SU-DHL-6 (cell line): ENCODE data around the gene GPR35.

Experiments used
- H2AFZ ChIP-seq: fragments of 200-600 bp; sonication (generic); 2 replicates; pipeline ENCODE4 v1.6.1; 2014; ENCODE audit warnings: low read depth, mild to moderate bottlenecking, moderate library complexity, mixed read lengths, antibody characterized with exemption, low read length; ENCODE audit not compliant: severe bottlenecking
- H3F3A ChIP-seq: fragments of 200-600 bp; shearing (Covaris generic); 2 replicates; pipeline ENCODE4 v1.6.0; 2016; ENCODE audit warnings: antibody characterized with exemption, mild to moderate bottlenecking; ENCODE audit not compliant: insufficient read depth
- H3K27ac ChIP-seq: fragments of 200-600 bp; sonication (generic); 2 replicates; pipeline ENCODE4 v1.5.1; 2016; ENCODE audit warnings: low read depth, mild to moderate bottlenecking, low read length, moderate library complexity, mixed read lengths
- H3K27me3 ChIP-seq: fragments of 200-600 bp; sonication (generic), shearing (Covaris generic); 2 replicates; pipeline ENCODE4 v1.6.0; 2014; ENCODE audit warnings: mild to moderate bottlenecking, low read length
- H3K36me3 ChIP-seq: fragments of 200-600 bp; sonication (generic); 2 replicates; pipeline ENCODE4 v1.6.1; 2014; ENCODE audit warnings: mild to moderate bottlenecking, low read length, mixed read lengths
- H3K4me2 ChIP-seq: fragments of 300-600, 200-600 bp; shearing (Covaris generic), sonication (generic); 2 replicates; pipeline ENCODE4 v1.6.0; 2014; ENCODE audit warnings: low read length, low read depth, mild to moderate bottlenecking; ENCODE audit not compliant: poor library complexity, severe bottlenecking
- H3K4me3 ChIP-seq: fragments of 200-600 bp; sonication (generic); 2 replicates; pipeline ENCODE4 v1.5.1; 2014; ENCODE audit warnings: antibody characterized with exemption, low read length, mild to moderate bottlenecking, mixed read lengths; ENCODE audit not compliant: insufficient read depth, poor library complexity, severe bottlenecking
- H3K79me2 ChIP-seq: fragments of 200-600 bp; sonication (generic); 2 replicates; pipeline ENCODE4 v1.6.1; 2014; ENCODE audit warnings: mild to moderate bottlenecking, low read length, moderate library complexity; ENCODE audit not compliant: insufficient read depth
- H3K9ac ChIP-seq: fragments of 200-600 bp; sonication (generic); 2 replicates; pipeline ENCODE4 v1.7.0; 2014; ENCODE audit warnings: mild to moderate bottlenecking, low read length
- H3K9me2 ChIP-seq: fragments of 200-600 bp; sonication (generic); replicated peaks from 2 replicates; pipeline ENCODE4 v1.6.1; 2014; ENCODE audit warnings: low read length; ENCODE audit not compliant: insufficient read depth
- H3K9me3 ChIP-seq: fragments of 200-600 bp; sonication (generic); 2 replicates; pipeline ENCODE4 v1.6.1; 2014; ENCODE audit warnings: low read length, mixed read lengths; ENCODE audit not compliant: insufficient read depth
- H4K20me1 ChIP-seq: fragments of 200-600 bp; sonication (generic); 2 replicates; pipeline ENCODE4 v1.6.1; 2014; ENCODE audit warnings: low read depth, mild to moderate bottlenecking, antibody characterized with exemption, low read length, moderate library complexity, mixed read lengths
- EZH2phosphoT487 ChIP-seq: fragments of 200-600 bp; sonication (generic), shearing (Covaris generic); conservative IDR thresholded peaks from 2 replicates; pipeline ENCODE4 v1.6.1; 2018; ENCODE audit warnings: mild to moderate bottlenecking, antibody characterized with exemption, low read length, moderate library complexity, mixed read lengths
- TF ChIP-seq, protein P1 (sequence below): fragments of 200-600 bp; sonication (generic); IDR thresholded peaks from one replicate; pipeline ENCODE4 v1.5.1; 2017; ENCODE audit warnings: antibody characterized with exemption, mild to moderate bottlenecking, low read length, moderate library complexity; ENCODE audit not compliant: insufficient read depth, poor library complexity, severe bottlenecking

GPR35 gene

DNA sequence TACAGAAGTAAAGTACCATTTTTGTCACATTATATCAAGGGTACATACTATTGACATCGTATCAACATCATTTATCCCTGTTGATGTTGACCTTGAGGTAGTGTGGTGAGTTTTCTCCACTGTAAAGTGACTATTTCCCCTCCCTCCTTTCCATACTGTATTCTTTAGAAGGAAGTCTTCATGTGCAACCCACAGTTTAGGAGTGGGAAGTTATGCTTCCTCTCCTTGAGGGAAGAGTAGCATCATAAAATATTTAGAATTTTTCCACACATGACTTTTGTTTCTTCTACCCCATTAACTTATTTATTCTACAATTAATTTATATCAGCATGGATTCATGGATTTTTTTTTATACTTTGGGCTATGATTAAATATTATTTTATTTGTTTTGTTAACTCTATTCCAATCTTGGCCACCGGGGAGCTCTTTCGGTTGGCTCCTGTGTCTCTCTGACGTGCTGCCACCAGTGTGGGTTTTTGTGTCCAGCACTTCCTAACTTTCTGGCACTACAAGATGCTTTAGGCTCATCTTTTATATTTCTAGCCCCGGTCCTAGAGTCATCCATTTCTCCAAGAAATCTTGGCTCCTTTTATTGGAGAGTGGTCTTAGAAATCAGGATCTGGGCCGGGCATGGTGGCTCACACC lies 38.4 kb downstream of the GPR35 start:
- no peaks in the 10 kb centered on the region for H3K79me2 ChIP-seq
- H4K20me1 ChIP-seq, result no peaks in the 10 kb centered on the region
- H3K9ac ChIP-seq, result no peak overlapping the region
- no peaks in the 10 kb centered on the region for H3K9me3 ChIP-seq
- H2AFZ ChIP-seq, result no peak overlapping the region
- H3K27me3 ChIP-seq, result no peaks in the 10 kb centered on the region
- H3F3A ChIP-seq, result no peaks in the 10 kb centered on the region
- H3K9me2 ChIP-seq, result no peaks in the 10 kb centered on the region
- H3K4me3 ChIP-seq, result no peak overlapping the region
- no peak for TF ChIP-seq EZH2phosphoT487
- TF ChIP-seq, protein P1, sequence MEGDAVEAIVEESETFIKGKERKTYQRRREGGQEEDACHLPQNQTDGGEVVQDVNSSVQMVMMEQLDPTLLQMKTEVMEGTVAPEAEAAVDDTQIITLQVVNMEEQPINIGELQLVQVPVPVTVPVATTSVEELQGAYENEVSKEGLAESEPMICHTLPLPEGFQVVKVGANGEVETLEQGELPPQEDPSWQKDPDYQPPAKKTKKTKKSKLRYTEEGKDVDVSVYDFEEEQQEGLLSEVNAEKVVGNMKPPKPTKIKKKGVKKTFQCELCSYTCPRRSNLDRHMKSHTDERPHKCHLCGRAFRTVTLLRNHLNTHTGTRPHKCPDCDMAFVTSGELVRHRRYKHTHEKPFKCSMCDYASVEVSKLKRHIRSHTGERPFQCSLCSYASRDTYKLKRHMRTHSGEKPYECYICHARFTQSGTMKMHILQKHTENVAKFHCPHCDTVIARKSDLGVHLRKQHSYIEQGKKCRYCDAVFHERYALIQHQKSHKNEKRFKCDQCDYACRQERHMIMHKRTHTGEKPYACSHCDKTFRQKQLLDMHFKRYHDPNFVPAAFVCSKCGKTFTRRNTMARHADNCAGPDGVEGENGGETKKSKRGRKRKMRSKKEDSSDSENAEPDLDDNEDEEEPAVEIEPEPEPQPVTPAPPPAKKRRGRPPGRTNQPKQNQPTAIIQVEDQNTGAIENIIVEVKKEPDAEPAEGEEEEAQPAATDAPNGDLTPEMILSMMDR, result peak; percentile 14
- H3K4me2 ChIP-seq, result no peak overlapping the region
- no peak overlapping the region for H3K27ac ChIP-seq
- no peaks in the 10 kb centered on the region for H3K36me3 ChIP-seq

DNA sequence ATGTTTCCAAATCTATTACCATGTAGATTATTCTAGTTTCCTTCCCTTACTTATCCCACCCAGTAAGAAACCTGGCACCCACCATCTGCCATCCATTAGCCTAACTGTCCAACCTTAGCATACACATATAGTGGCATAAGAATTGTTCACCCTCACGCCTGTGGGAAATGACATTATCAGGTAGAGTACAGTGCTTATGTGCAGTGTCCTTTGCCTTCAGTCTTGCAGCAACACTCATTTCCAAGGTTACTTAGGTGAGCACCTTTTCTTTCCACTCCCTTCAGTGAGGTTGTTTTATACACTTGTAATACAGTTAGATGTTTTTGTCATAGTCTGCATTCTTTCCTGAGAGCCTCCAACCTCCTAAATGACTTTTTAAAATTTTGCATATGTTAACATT lies 39.3 kb downstream of the GPR35 start:
- no peaks in the 10 kb centered on the region for H3K79me2 ChIP-seq
- no peaks in the 10 kb centered on the region for H3F3A ChIP-seq
- H2AFZ ChIP-seq, result no peak overlapping the region
- H3K9ac ChIP-seq, result no peak overlapping the region
- H3K4me2 ChIP-seq, result no peak overlapping the region
- H4K20me1 ChIP-seq, result no peaks in the 10 kb centered on the region
- H3K27ac ChIP-seq, result no peak overlapping the region
- no peaks in the 10 kb centered on the region for H3K36me3 ChIP-seq
- no peaks in the 10 kb centered on the region for H3K27me3 ChIP-seq
- H3K9me2 ChIP-seq, result no peaks in the 10 kb centered on the region
- H3K9me3 ChIP-seq, result no peaks in the 10 kb centered on the region
- no peak for TF ChIP-seq EZH2phosphoT487
- TF ChIP-seq, protein P1, result no peak
- no peak overlapping the region for H3K4me3 ChIP-seq

DNA sequence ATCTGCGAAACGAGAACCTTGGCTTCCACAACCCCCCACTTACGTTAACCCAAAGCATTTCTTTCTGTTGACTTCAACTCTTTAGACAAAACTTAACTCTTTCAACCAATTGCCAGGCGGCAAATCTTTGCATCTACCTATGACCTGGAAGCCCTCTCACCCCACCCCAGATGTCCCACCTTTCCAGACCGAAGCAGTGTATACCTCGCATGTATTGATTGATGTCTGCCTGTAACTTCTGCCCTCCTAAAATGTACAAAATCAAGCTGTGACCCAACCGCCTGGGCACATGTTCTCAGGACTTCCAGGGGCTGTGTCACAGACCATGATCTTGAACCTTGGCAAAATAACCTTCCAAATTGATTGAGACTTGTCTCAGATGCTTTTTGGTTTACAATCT lies 45.1 kb downstream of the GPR35 start:
- no peak for TF ChIP-seq EZH2phosphoT487
- TF ChIP-seq, protein P1, result no peak
- Histone ChIP-seq H3K27me3 (no peaks in the 10 kb centered on the region), H3K27ac (no peak overlapping the region), H3K9me3 (no peaks in the 10 kb centered on the region), H3K36me3 (no peaks in the 10 kb centered on the region), H3K4me2 (no peak overlapping the region), H4K20me1 (no peaks in the 10 kb centered on the region), H3K9ac (no peak overlapping the region), H3K9me2 (no peaks in the 10 kb centered on the region), H3F3A (no peaks in the 10 kb centered on the region), H3K79me2 (no peaks in the 10 kb centered on the region), H2AFZ (no peak overlapping the region), H3K4me3 (no peak overlapping the region)
